ENCODE results near the gene DPF3. TPM values are rescaled to one million over a fixed set of nuclear protein-coding genes. Genes with fewer than 3 reads are reported as not detected.

The DPF3 gene
- total RNA-seq, 3 donors from 2014 or later: 0.32 to 2.8 (median 1.3) TPM

- H3K9me3 ChIP-seq: no peaks in the 10 kb centered on the region
- intact Hi-C loops (cut with DNase I; ENCODE audit: low total_unique reads): no loop called here
- H3K27ac ChIP-seq: no peak overlapping the region
- no peak for DNase-seq (ENCODE audit: low spot score in 2 of 2)
- no peak for TF ChIP-seq POLR2A (IDR thresholded peaks at IDR 0.05)
- no peak for TF ChIP-seq POLR2AphosphoS5 (IDR thresholded peaks at IDR 0.05)
- TF ChIP-seq, protein P1, sequence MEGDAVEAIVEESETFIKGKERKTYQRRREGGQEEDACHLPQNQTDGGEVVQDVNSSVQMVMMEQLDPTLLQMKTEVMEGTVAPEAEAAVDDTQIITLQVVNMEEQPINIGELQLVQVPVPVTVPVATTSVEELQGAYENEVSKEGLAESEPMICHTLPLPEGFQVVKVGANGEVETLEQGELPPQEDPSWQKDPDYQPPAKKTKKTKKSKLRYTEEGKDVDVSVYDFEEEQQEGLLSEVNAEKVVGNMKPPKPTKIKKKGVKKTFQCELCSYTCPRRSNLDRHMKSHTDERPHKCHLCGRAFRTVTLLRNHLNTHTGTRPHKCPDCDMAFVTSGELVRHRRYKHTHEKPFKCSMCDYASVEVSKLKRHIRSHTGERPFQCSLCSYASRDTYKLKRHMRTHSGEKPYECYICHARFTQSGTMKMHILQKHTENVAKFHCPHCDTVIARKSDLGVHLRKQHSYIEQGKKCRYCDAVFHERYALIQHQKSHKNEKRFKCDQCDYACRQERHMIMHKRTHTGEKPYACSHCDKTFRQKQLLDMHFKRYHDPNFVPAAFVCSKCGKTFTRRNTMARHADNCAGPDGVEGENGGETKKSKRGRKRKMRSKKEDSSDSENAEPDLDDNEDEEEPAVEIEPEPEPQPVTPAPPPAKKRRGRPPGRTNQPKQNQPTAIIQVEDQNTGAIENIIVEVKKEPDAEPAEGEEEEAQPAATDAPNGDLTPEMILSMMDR (IDR thresholded peaks at IDR 0.05): no peak
- no peaks in the 10 kb centered on the region for H3K4me1 ChIP-seq
- H3K4me3 ChIP-seq: no peak overlapping the region
- H3K27me3 ChIP-seq: no peaks in the 10 kb centered on the region
- no peaks in the 10 kb centered on the region for H3K36me3 ChIP-seq
These were observed 187.4 kb downstream of the DPF3 start for GRCh38 chr14:72706485-72706884.

DNA sequence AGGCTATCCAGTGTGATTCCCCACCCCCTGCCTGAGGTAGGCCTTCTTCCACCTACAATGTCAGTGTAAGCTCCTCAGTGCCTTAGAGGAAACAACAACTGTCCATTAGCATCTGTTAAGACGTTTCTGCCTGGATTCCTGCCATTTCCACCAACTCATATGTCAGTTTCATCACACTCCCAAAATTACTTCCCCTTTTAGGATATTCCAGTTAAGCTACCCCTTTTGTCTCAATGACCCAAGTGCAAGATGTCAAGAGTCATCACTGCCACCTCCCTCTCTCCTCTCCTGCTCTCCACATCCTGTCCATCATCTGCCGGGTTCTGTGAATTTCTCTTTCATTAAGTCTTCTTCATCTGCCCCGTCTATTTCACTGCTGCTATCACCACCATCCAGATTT is 189.4 kb downstream of the DPF3 start:
- H3K27me3 ChIP-seq: no peaks in the 10 kb centered on the region
- TF ChIP-seq, protein P1 (IDR thresholded peaks at IDR 0.05): no peak
- no peak for TF ChIP-seq POLR2A (IDR thresholded peaks at IDR 0.05)
- TF ChIP-seq POLR2AphosphoS5 (IDR thresholded peaks at IDR 0.05): no peak
- no peak overlapping the region for H3K4me3 ChIP-seq
- H3K4me1 ChIP-seq: no peaks in the 10 kb centered on the region
- H3K36me3 ChIP-seq: no peaks in the 10 kb centered on the region
- intact Hi-C loops (cut with DNase I; ENCODE audit: low total_unique reads): no loop called here
- no peak for DNase-seq (ENCODE audit: low spot score in 2 of 2)
- H3K27ac ChIP-seq: no peak overlapping the region
- H3K9me3 ChIP-seq: no peaks in the 10 kb centered on the region

DNA sequence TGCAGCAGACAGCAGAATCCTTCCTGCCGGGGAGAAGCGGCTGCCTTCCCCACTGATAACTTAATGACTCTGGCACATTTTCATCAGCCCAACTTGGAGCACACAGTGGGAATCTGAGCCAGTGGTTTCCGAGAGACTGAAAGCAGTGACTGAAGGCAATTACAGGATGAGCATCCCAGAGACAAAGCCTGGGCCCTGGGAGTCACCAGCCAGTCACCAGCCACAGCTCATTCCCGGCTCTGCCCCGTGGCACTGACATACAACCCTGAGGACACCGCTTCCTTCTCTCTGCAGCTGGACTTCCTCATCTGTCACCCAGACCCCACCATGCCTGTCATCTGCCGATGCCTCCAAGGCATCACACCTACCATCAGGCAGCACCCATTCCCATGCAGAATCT is 192.3 kb downstream of the DPF3 start:
- Histone ChIP-seq H3K4me3 (no peak overlapping the region), H3K27me3 (no peaks in the 10 kb centered on the region), H3K27ac (no peak overlapping the region), H3K9me3 (no peaks in the 10 kb centered on the region), H3K36me3 (no peaks in the 10 kb centered on the region), H3K4me1 (no peaks in the 10 kb centered on the region)
- TF ChIP-seq POLR2AphosphoS5 (IDR thresholded peaks at IDR 0.05): no peak
- no peak for TF ChIP-seq POLR2A (IDR thresholded peaks at IDR 0.05)
- DNase-seq (ENCODE audit: low spot score in 2 of 2): no peak
- intact Hi-C loops (cut with DNase I; ENCODE audit: low total_unique reads): no loop called here

- intact Hi-C loops (cut with DNase I; ENCODE audit: low total_unique reads): no loop called here
- Histone ChIP-seq H3K27ac (no peak overlapping the region), H3K36me3 (no peaks in the 10 kb centered on the region), H3K4me1 (no peaks in the 10 kb centered on the region), H3K4me3 (no peak overlapping the region), H3K27me3 (no peaks in the 10 kb centered on the region), H3K9me3 (no peaks in the 10 kb centered on the region)
- TF ChIP-seq, protein P1 (IDR thresholded peaks at IDR 0.05): no peak
- TF ChIP-seq POLR2AphosphoS5 (IDR thresholded peaks at IDR 0.05): no peak
- TF ChIP-seq POLR2A (IDR thresholded peaks at IDR 0.05): no peak
- DNase-seq (ENCODE audit: low spot score in 2 of 2): no peak
These were observed 192.7 kb downstream of the DPF3 start for GRCh38 chr14:72701237-72701565.

DNA sequence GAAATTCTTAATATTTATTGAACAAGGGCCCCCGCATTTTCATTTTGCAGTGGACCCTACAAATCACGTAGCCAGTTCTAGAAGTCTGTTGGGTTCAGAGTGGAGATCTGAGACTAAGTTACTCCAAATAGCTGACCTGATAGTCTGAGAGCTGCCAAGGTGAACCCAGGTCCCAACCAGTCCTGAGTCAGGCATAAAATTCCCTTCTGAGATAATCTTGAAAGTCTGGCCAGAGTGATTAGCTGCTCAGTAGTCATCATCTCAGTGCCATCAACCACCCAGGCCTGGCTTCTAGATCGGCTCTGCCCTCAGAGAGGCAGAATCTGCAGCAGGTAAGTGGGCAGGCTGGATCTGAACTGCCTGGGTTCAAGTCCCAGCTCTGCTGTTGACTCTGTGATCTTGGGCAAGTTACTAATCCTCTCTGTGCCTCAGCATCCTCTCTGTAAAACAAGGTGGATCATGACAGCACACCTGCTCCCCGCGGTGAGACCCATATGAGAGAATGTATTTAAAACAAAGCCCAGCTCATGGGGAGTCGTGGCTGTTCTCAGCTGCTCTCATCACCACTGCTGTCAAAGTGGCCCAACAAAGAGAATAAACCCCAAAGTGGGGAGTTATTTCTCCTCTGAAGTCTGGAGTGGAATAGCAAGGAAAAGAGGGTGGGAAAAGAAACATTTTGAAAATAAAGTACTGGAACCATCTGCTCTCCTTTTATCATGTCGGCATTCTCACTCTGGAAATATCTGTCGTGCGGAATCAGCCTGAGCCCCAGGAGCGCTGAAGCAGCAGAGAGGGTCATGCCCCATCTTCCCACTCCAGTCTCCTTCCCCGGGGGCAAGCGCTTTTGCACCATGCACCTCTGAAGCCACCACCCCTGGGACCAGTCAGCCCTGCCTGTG is 193.3 kb downstream of the DPF3 start:
- Histone ChIP-seq H3K27me3 (no peaks in the 10 kb centered on the region), H3K4me1 (no peaks in the 10 kb centered on the region), H3K9me3 (no peaks in the 10 kb centered on the region), H3K36me3 (no peaks in the 10 kb centered on the region), H3K27ac (no peak overlapping the region), H3K4me3 (no peak overlapping the region)
- intact Hi-C loops (cut with DNase I; ENCODE audit: low total_unique reads): no loop called here
- TF ChIP-seq POLR2AphosphoS5 (IDR thresholded peaks at IDR 0.05) (no peak), POLR2A (IDR thresholded peaks at IDR 0.05) (no peak)
- TF ChIP-seq, protein P1 (IDR thresholded peaks at IDR 0.05): no peak
- DNase-seq (ENCODE audit: low spot score in 2 of 2): no peak
